ENCODE results near the gene TMPRSS4. TPM values are rescaled to one million over a fixed set of nuclear protein-coding genes. Genes with fewer than 3 reads are reported as not detected.

Gene TMPRSS4
- total RNA-seq, 4 donors from 2014 or later, result 224 to 423 (median 248) TPM

- WGBS, 2 donors (ENCODE audit: low coverage in 1 of 2), result 87 to 92% methylated on average over 7 to 10 of the region's 10 CpGs
- in situ Hi-C loops (cut with MboI; ENCODE audit: low pct_ligation_motif_present in 1 of 4, low pct_unique_long_range_greater_than_20kb in 1 of 4, low sequenced_read_pairs in 3 of 4) (loop anchor here in 2 of 4 donors (25.0 kb wide), 2 partner anchors 257 to 632 kb away; partner anchors contain the start of gene FXYD2 (in 1 of the 2)), intact Hi-C loops (cut with DNase I; ENCODE audit: low total_unique reads) (no loop called here)
- Histone ChIP-seq H3K27me3 (no peaks in the 10 kb centered on the region), H3K4me1 (no peaks in the 10 kb centered on the region), H3K9me3 (no peaks in the 10 kb centered on the region), H3K36me3 (no peaks in the 10 kb centered on the region), H3K27ac (no peak overlapping the region), H3K4me3 (no peak overlapping the region)
- no peak for DNase-seq
- TF ChIP-seq, protein P1, sequence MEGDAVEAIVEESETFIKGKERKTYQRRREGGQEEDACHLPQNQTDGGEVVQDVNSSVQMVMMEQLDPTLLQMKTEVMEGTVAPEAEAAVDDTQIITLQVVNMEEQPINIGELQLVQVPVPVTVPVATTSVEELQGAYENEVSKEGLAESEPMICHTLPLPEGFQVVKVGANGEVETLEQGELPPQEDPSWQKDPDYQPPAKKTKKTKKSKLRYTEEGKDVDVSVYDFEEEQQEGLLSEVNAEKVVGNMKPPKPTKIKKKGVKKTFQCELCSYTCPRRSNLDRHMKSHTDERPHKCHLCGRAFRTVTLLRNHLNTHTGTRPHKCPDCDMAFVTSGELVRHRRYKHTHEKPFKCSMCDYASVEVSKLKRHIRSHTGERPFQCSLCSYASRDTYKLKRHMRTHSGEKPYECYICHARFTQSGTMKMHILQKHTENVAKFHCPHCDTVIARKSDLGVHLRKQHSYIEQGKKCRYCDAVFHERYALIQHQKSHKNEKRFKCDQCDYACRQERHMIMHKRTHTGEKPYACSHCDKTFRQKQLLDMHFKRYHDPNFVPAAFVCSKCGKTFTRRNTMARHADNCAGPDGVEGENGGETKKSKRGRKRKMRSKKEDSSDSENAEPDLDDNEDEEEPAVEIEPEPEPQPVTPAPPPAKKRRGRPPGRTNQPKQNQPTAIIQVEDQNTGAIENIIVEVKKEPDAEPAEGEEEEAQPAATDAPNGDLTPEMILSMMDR (IDR thresholded peaks at IDR 0.05), result no peak
- TF ChIP-seq POLR2A (IDR thresholded peaks at IDR 0.05), result no peak
- no peak for TF ChIP-seq EP300 (IDR thresholded peaks at IDR 0.05; ENCODE audit: low read depth)
- TF ChIP-seq POLR2AphosphoS5 (IDR thresholded peaks at IDR 0.05), result no peak
Observed at GRCh38 chr11:118068945-118069612, 7.8 kb upstream of the TMPRSS4 start.

- Histone ChIP-seq H3K27me3 (no peaks in the 10 kb centered on the region), H3K9me3 (no peaks in the 10 kb centered on the region), H3K4me1 (peaks cover 2 to 22% (median 4%) of the 10 kb centered on the region in 4 donors), H3K4me3 (no peak overlapping the region), H3K27ac (no peak overlapping the region), H3K36me3 (no peaks in the 10 kb centered on the region)
- in situ Hi-C loops (cut with MboI; ENCODE audit: low pct_ligation_motif_present in 1 of 4, low pct_unique_long_range_greater_than_20kb in 1 of 4, low sequenced_read_pairs in 3 of 4) (loop anchor here in 2 of 4 donors (25.0 kb wide), 2 partner anchors 259 to 634 kb away; partner anchors contain the start of gene FXYD2 (in 1 of the 2)), intact Hi-C loops (cut with DNase I; ENCODE audit: low total_unique reads) (no loop called here)
- TF ChIP-seq, protein P1 (IDR thresholded peaks at IDR 0.05), result no peak
- TF ChIP-seq POLR2AphosphoS5 (IDR thresholded peaks at IDR 0.05), result no peak
- TF ChIP-seq EP300 (IDR thresholded peaks at IDR 0.05; ENCODE audit: low read depth), result no peak
- no peak for TF ChIP-seq POLR2A (IDR thresholded peaks at IDR 0.05)
- DNase-seq, result no peak
- 85% methylated on average over 3 of the region's 3 CpGs; no CpG with 5 or more reads in 1 of the 2 donors for WGBS, 2 donors (ENCODE audit: low coverage in 1 of 2)
Observed at GRCh38 chr11:118071416-118072030, 5.4 kb upstream of the TMPRSS4 start.

GRCh38 chr11:118073554-118073953 lies 3.3 kb upstream of the TMPRSS4 start:
- in situ Hi-C loops (cut with MboI; ENCODE audit: low pct_ligation_motif_present in 1 of 4, low pct_unique_long_range_greater_than_20kb in 1 of 4, low sequenced_read_pairs in 3 of 4), result loop anchor here in 2 of 4 donors (25.0 kb wide), 2 partner anchors 261 to 636 kb away; partner anchors contain the start of gene FXYD2 (in 1 of the 2)

DNA sequence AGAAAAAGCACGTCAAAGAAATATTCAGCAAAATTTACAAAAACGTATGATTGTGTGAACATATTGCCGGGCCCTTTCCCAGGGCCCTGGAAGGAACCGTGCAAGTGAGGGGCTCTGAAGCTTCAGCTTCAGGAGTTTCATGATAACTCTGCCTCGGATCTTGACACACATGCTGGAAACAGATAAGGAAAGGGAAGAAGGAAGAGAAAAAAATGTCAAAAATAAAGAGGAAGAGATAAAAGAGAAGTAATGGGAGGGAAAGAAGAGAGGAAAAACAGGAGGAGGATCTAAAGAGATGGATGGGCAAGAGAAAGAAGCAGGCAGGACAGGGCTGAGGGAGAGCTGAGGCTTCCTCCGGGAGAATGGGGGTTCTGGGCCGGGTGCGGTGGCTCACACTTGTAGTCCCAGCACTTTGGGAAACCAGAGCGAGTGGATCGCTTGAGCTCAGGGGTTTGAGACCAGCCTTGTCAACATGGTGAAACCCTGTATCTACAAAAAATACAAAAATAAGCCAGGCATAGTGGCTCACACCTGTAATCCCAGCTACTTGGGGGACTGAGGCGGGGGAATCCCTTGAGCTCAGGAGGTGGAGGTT lies 2.7 kb upstream of the TMPRSS4 start:
- no peaks in the 10 kb centered on the region for H3K9me3 ChIP-seq
- TF ChIP-seq POLR2A (IDR thresholded peaks at IDR 0.05) (no peak), EP300 (IDR thresholded peaks at IDR 0.05; ENCODE audit: low read depth) (no peak), POLR2AphosphoS5 (IDR thresholded peaks at IDR 0.05) (no peak)
- TF ChIP-seq, protein P1 (IDR thresholded peaks at IDR 0.05), result no peak
- H3K27me3 ChIP-seq, result no peaks in the 10 kb centered on the region
- peaks cover 2 to 26% (median 9%) of the 10 kb centered on the region in 4 donors for H3K4me1 ChIP-seq
- H3K27ac ChIP-seq, result peak overlapping the region in 1 of 4 donors; percentile 78
- DNase-seq, result no peak
- in situ Hi-C loops (cut with MboI; ENCODE audit: low pct_ligation_motif_present in 1 of 4, low pct_unique_long_range_greater_than_20kb in 1 of 4, low sequenced_read_pairs in 3 of 4), result loop anchor here in 2 of 4 donors (25.0 kb wide), 2 partner anchors 262 to 637 kb away; partner anchors contain the start of gene FXYD2 (in 1 of the 2)
- 84 to 87% methylated on average over 9 to 11 of the region's 11 CpGs for WGBS, 2 donors (ENCODE audit: low coverage in 1 of 2)
- no peaks in the 10 kb centered on the region for H3K36me3 ChIP-seq
- no peak overlapping the region for H3K4me3 ChIP-seq
- intact Hi-C loops (cut with DNase I; ENCODE audit: low total_unique reads), result no loop called here

More at GRCh38 chr11:118073554-118073953, 3.3 kb upstream of the TMPRSS4 start:
- Histone ChIP-seq H3K27me3 (no peaks in the 10 kb centered on the region), H3K4me3 (no peak overlapping the region), H3K36me3 (no peaks in the 10 kb centered on the region), H3K27ac (no peak overlapping the region), H3K4me1 (peaks cover 2 to 23% (median 5%) of the 10 kb centered on the region in 4 donors), H3K9me3 (no peaks in the 10 kb centered on the region)
- no peak for TF ChIP-seq POLR2AphosphoS5 (IDR thresholded peaks at IDR 0.05)
- intact Hi-C loops (cut with DNase I; ENCODE audit: low total_unique reads), result no loop called here
- 79% methylated on average over 9 of the region's 9 CpGs; no CpG with 5 or more reads in 1 of the 2 donors for WGBS, 2 donors (ENCODE audit: low coverage in 1 of 2)
- no peak for DNase-seq
